Measurements from ENCODE around the gene GRM7. TPM values are rescaled to one million over a fixed set of nuclear protein-coding genes. Genes with fewer than 3 reads are reported as not detected.

The GRM7 gene
- total and polyA plus RNA-seq, 4 donors: 0.20 to 1.3 (median 0.80) TPM

DNA sequence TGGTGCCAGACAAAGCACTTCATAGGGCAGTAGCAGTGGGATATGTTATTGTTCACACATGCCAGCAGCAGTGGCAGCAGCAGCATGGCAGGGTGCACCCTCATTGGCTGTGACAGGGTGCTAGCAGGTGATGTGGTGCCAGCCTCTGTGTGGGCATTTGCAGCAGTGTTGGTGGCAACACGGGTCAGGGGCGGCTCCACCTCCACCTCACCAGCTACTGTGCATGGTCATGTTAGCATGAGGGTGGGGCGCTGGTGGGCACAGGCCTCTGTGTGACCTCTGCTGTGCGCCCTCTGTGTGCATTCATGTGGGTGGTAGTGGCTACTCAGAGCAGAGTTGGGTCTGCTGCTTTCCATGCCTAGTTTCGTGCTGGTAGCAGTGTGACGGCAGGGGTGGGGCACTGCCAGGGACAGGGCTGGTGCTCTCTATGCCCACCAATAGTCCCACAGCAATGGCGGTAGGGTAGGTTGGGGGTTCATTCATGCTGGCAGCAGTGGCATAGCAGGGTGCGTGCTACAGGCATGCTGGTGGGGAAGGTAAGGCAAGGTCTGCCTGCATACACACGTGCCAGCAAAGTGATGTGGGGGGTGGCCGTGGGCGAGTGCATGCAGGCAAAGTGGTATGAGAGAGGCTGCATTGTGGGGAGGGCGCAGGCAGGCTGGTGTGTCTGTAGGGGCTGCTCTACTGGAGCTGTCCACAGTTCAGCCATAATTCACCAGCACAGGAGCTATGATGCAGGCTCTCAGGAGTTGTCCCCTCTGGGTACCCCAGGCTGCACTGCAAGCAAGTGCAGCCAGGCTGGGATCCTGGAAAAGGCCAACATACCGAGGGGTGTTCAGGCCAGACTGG, 402.7 kb downstream of the GRM7 start:
- Histone ChIP-seq H3K27me3 (ENCODE audit: control insufficient read depth in 3 of 3, insufficient read depth in 3 of 3, low read length in 2 of 3) (no peaks in the 10 kb centered on the region), H3K9ac (ENCODE audit: insufficient read depth in 1 of 2, low read length in 2 of 2) (no peak overlapping the region), H3K9me3 (ENCODE audit: control insufficient read depth in 4 of 4, insufficient read depth in 3 of 4, low read length in 3 of 4) (no peaks in the 10 kb centered on the region), H3K4me1 (ENCODE audit: control insufficient read depth in 5 of 5, insufficient read depth in 5 of 5, low read length in 5 of 5) (peaks cover 0 to 4% (median 0%) of the 10 kb centered on the region in 5 donors), H3K27ac (ENCODE audit: low read depth in 1 of 2, low read length in 1 of 2) (no peak overlapping the region), H3K36me3 (ENCODE audit: control insufficient read depth in 4 of 4, insufficient read depth in 4 of 4, low read length in 4 of 4) (no peaks in the 10 kb centered on the region), H3K4me3 (no peak overlapping the region)
- TF ChIP-seq, protein P1, sequence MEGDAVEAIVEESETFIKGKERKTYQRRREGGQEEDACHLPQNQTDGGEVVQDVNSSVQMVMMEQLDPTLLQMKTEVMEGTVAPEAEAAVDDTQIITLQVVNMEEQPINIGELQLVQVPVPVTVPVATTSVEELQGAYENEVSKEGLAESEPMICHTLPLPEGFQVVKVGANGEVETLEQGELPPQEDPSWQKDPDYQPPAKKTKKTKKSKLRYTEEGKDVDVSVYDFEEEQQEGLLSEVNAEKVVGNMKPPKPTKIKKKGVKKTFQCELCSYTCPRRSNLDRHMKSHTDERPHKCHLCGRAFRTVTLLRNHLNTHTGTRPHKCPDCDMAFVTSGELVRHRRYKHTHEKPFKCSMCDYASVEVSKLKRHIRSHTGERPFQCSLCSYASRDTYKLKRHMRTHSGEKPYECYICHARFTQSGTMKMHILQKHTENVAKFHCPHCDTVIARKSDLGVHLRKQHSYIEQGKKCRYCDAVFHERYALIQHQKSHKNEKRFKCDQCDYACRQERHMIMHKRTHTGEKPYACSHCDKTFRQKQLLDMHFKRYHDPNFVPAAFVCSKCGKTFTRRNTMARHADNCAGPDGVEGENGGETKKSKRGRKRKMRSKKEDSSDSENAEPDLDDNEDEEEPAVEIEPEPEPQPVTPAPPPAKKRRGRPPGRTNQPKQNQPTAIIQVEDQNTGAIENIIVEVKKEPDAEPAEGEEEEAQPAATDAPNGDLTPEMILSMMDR (IDR thresholded peaks at IDR 0.05; ENCODE audit: control extremely low read depth, extremely low read depth): no peak
- DNase-seq (no peak), ATAC-seq (ENCODE audit: insufficient read depth, low FRiP score) (no peak)
- WGBS, 2 donors: 94 to 96% methylated on average over 13 of the region's 13 CpGs

- Histone ChIP-seq H3K9ac (ENCODE audit: insufficient read depth in 1 of 2, low read length in 2 of 2) (no peak overlapping the region), H3K9me3 (ENCODE audit: control insufficient read depth in 4 of 4, insufficient read depth in 3 of 4, low read length in 3 of 4) (no peaks in the 10 kb centered on the region), H3K36me3 (ENCODE audit: control insufficient read depth in 4 of 4, insufficient read depth in 4 of 4, low read length in 4 of 4) (no peaks in the 10 kb centered on the region), H3K27ac (ENCODE audit: low read depth in 1 of 2, low read length in 1 of 2) (no peak overlapping the region), H3K4me3 (no peak overlapping the region), H3K27me3 (ENCODE audit: control insufficient read depth in 3 of 3, insufficient read depth in 3 of 3, low read length in 2 of 3) (no peaks in the 10 kb centered on the region), H3K4me1 (ENCODE audit: control insufficient read depth in 5 of 5, insufficient read depth in 5 of 5, low read length in 5 of 5) (peaks cover 0 to 4% (median 0%) of the 10 kb centered on the region in 5 donors)
- 93 to 95% methylated on average over 4 of the region's 4 CpGs for WGBS, 2 donors
- no peak for ATAC-seq (ENCODE audit: insufficient read depth, low FRiP score)
- TF ChIP-seq, protein P1 (IDR thresholded peaks at IDR 0.05; ENCODE audit: control extremely low read depth, extremely low read depth): no peak
- DNase-seq: no peak
These were observed 403.2 kb downstream of the GRM7 start for GRCh38 chr3:7264196-7264526.

- TF ChIP-seq, protein P1 (IDR thresholded peaks at IDR 0.05; ENCODE audit: control extremely low read depth, extremely low read depth): no peak
- WGBS, 2 donors: 62 to 67% methylated on average over 4 of the region's 4 CpGs
- peaks cover 0 to 4% (median 0%) of the 10 kb centered on the region in 5 donors for H3K4me1 ChIP-seq (ENCODE audit: control insufficient read depth in 5 of 5, insufficient read depth in 5 of 5, low read length in 5 of 5)
- DNase-seq (no peak), ATAC-seq (ENCODE audit: insufficient read depth, low FRiP score) (no peak)
- no peaks in the 10 kb centered on the region for H3K27me3 ChIP-seq (ENCODE audit: control insufficient read depth in 3 of 3, insufficient read depth in 3 of 3, low read length in 2 of 3)
- H3K9me3 ChIP-seq (ENCODE audit: control insufficient read depth in 4 of 4, insufficient read depth in 3 of 4, low read length in 3 of 4): no peaks in the 10 kb centered on the region
- no peak overlapping the region for H3K27ac ChIP-seq (ENCODE audit: low read depth in 1 of 2, low read length in 1 of 2)
- H3K36me3 ChIP-seq (ENCODE audit: control insufficient read depth in 4 of 4, insufficient read depth in 4 of 4, low read length in 4 of 4): no peaks in the 10 kb centered on the region
- H3K9ac ChIP-seq (ENCODE audit: insufficient read depth in 1 of 2, low read length in 2 of 2): no peak overlapping the region
- no peak overlapping the region for H3K4me3 ChIP-seq
These were observed 404.8 kb downstream of the GRM7 start for GRCh38 chr3:7265736-7266135.

Data from lung (tissue), 12 donors.